Measurements from ENCODE around the gene EPYC.

EPYC gene

DNA sequence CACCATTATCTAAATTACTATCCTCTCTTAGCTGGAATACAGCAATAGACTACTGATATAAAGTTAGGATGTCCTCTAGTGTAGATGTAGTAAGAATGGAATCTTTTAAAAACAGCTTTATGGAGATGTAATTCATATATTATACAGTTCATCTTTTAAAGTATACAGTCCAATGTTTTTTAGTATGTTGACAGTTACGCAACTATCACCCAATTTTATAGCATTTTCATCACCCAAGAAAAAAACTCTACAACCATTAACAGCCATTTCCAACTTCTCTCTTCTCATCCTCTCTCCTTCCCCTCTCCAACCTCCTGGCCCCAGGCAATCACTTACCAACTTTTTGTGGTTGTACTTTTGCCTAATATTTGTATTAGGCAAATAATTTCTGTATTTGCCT lies 22.6 kb downstream of the EPYC start:
- DNase-seq, result no peak
- ATAC-seq (replicated peaks), result no peak
- peaks cover 12 to 15% of the 10 kb centered on the region in 2 donors for H3K27me3 Mint-ChIP-seq

DNA sequence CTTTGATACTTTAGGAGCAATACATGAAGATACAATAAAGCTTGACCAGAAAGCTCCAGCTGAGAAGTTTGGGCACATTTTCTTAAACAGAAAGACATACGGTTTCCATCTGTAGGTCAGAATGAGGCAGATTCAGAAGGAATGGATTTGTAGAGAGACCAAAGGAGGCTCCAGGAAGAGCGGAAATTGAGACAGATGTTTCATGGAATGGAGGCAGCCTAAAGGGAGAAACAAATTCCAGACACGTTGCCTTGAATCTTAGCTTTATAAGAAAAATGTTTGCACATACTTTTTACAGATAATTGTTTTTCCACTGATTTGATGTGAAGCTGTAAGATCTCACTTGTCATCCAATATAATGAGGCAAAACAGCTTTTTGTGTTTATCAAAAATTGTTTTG lies 24.8 kb downstream of the EPYC start:
- ATAC-seq (replicated peaks) (no peak), DNase-seq (no peak)
- Mint-ChIP-seq H3K4me3 (no peak overlapping the region), H3K36me3 (ENCODE audit: insufficient read depth) (no peaks in the 10 kb centered on the region), H3K4me1 (ENCODE audit: low read depth in 2 of 2) (no peaks in the 10 kb centered on the region), H3K27me3 (peaks cover 12 to 15% of the 10 kb centered on the region in 2 donors), H3K9me3 (no peaks in the 10 kb centered on the region), H3K27ac (no peak overlapping the region)

More for the DNA sequence above, 22.6 kb downstream of the EPYC start:
- Mint-ChIP-seq H3K4me1 (ENCODE audit: low read depth in 2 of 2) (no peaks in the 10 kb centered on the region), H3K9me3 (no peaks in the 10 kb centered on the region), H3K4me3 (no peak overlapping the region), H3K27ac (no peak overlapping the region), H3K36me3 (ENCODE audit: insufficient read depth) (no peaks in the 10 kb centered on the region)

DNA sequence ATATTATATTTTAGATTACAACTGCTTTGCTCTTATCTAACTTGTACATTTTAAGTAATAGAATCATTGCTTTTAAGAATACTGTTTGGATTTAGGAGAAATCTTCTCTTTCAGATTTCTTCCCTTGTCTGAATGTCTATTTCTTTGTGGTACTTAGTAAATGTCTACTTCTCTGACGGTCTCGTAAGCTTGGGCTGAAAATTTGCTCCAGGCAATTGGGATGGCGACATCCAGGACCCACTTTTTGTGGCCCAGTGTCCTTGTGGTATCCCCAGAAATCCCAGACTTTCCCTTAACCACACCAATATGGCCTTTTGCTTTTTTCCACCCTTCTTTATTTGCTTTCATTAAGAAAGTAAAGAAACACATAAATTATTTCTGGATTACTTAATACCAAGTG lies 25.8 kb downstream of the EPYC start:
- ATAC-seq (replicated peaks) (no peak), DNase-seq (no peak)
- H3K36me3 Mint-ChIP-seq (ENCODE audit: insufficient read depth), result no peaks in the 10 kb centered on the region
- H3K27me3 Mint-ChIP-seq, result peaks cover 5% of the 10 kb centered on the region in 2 donors
- H3K4me1 Mint-ChIP-seq (ENCODE audit: low read depth in 2 of 2), result no peaks in the 10 kb centered on the region
- H3K4me3 Mint-ChIP-seq, result no peak overlapping the region
- no peak overlapping the region for H3K27ac Mint-ChIP-seq
- H3K9me3 Mint-ChIP-seq, result no peaks in the 10 kb centered on the region

DNA sequence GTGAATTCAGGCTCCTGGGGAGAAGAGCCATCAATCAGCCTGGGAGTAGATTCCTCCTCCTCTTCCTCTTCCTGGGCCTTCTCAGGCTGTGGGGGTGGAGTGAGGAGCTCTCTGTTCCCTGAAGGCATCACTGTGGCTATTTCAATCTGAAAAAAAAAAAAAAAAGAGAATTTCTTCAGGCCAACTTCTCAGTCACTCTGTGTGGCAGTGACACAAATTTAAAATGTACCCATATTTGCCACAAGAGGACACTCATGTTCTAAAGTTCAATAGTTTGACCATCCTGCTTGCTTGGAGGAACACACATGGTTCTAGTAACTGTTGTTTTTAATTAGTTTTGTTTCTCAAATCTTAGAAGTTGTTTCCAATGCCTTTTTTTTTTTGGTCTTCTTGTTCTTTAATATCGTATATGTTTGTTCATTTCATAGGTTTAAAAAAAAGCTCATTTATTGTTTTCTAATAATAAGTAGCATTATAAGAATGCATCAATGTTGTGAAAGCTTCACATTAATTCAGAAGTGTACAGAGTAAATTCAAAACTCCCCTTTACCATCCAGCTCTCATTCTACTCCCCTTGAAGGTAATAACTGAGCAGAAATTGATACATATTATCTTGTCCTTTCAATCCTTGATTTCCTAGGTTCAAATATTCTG lies 26.5 kb downstream of the EPYC start:
- Mint-ChIP-seq H3K9me3 (no peaks in the 10 kb centered on the region), H3K36me3 (ENCODE audit: insufficient read depth) (no peaks in the 10 kb centered on the region), H3K4me3 (no peak overlapping the region), H3K27ac (no peak overlapping the region), H3K4me1 (ENCODE audit: low read depth in 2 of 2) (no peaks in the 10 kb centered on the region), H3K27me3 (no peaks in the 10 kb centered on the region)
- DNase-seq, result no peak
- no peak for ATAC-seq (replicated peaks)

DNA sequence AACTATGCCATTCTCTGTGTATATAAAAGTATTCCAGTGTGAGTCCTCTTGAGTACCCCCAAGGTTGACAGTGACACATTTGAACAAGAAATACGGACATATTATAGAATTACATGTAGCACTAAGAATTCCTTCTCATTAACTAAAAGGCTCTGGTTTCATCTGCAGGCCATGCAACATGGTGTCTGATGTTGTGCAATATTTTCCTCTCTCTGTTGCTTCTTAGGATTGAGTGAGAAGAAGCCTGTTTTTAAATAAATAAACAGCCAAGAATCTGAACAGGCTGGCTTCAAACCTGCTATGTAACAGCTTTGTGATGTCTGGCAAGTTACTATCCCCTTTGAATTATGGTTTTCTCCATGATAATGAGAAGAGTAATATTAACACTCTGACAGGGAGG lies 27.5 kb downstream of the EPYC start:
- H3K36me3 Mint-ChIP-seq (ENCODE audit: insufficient read depth), result no peaks in the 10 kb centered on the region
- ATAC-seq (replicated peaks) (no peak), DNase-seq (no peak)
- H3K27ac Mint-ChIP-seq, result no peak overlapping the region
- no peaks in the 10 kb centered on the region for H3K4me1 Mint-ChIP-seq (ENCODE audit: low read depth in 2 of 2)
- no peaks in the 10 kb centered on the region for H3K9me3 Mint-ChIP-seq
- H3K27me3 Mint-ChIP-seq, result no peaks in the 10 kb centered on the region
- H3K4me3 Mint-ChIP-seq, result no peak overlapping the region

DNA sequence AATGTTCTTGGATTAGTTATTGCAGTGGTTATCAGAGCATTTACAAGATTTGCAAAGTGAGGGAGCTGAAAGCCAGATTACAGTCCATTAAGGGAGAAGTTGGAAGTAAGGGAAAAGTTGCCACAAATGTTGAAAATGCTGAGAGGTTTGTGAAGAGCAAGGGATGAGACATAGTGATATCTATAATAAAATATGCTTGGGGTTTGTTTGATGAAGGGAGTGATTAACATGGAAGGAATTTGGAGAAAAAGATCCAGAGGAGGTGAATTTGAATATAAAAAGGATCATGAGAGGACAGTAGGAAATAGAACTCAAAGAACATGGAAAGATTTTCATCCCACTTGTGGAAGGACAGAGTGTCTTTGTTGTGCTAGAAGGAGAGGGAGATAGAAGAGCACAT lies 30.5 kb downstream of the EPYC start:
- no peak for ATAC-seq (replicated peaks)

DNA sequence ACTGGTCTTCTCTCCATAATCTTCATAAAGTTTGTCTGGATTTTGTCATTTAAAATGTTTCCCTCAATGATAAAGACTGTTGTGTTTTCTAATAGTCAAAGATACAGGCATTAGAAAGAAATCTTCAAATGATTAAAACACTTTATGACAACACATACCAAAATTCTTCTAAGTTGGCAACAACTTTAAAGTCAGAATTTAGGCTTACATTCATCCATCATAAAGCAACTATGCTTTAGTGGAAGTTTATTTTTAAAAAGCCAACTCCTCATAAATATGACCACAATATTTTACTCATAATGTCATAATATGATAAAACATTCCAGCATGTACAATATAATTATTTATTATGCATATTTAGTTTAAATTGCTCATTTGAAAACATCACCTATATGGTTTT lies 32.5 kb downstream of the EPYC start:
- H3K4me1 Mint-ChIP-seq (ENCODE audit: low read depth in 2 of 2), result no peaks in the 10 kb centered on the region
- no peak overlapping the region for H3K4me3 Mint-ChIP-seq
- no peaks in the 10 kb centered on the region for H3K9me3 Mint-ChIP-seq
- no peak overlapping the region for H3K27ac Mint-ChIP-seq
- no peak for ATAC-seq (replicated peaks)
- no peak for DNase-seq
- peaks cover 0 to 5% of the 10 kb centered on the region in 2 donors for H3K27me3 Mint-ChIP-seq
- no peaks in the 10 kb centered on the region for H3K36me3 Mint-ChIP-seq (ENCODE audit: insufficient read depth)

More for the DNA sequence above, 30.5 kb downstream of the EPYC start:
- Mint-ChIP-seq H3K4me1 (ENCODE audit: low read depth in 2 of 2) (no peaks in the 10 kb centered on the region), H3K4me3 (no peak overlapping the region), H3K27ac (no peak overlapping the region), H3K36me3 (ENCODE audit: insufficient read depth) (no peaks in the 10 kb centered on the region), H3K9me3 (no peaks in the 10 kb centered on the region), H3K27me3 (no peaks in the 10 kb centered on the region)
- DNase-seq, result no peak

DNA sequence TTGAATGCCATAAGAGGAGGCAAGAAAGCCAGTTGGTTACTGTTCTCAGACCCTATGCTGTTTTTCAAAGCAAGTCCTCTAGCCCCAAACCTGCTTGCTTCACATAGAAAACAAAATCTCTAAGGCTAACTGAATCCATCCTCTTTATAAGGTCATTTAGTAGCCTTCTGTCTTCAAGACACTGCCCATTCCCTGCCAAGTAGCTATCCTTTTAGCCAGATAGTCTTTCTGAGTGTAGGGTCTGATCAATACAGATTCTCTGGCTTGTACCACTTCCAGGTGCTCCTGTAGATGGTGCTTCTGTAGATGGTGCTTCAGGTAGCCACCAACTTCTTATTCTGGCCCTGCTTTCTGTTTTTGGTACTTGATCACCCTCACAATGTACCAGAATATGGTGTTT lies 33.9 kb downstream of the EPYC start:
- no peak for ATAC-seq (replicated peaks)
- no peak for DNase-seq
- Mint-ChIP-seq H3K4me1 (ENCODE audit: low read depth in 2 of 2) (no peaks in the 10 kb centered on the region), H3K27ac (no peak overlapping the region), H3K36me3 (ENCODE audit: insufficient read depth) (no peaks in the 10 kb centered on the region), H3K9me3 (no peaks in the 10 kb centered on the region), H3K27me3 (peaks cover 0 to 5% of the 10 kb centered on the region in 2 donors), H3K4me3 (no peak overlapping the region)

DNA sequence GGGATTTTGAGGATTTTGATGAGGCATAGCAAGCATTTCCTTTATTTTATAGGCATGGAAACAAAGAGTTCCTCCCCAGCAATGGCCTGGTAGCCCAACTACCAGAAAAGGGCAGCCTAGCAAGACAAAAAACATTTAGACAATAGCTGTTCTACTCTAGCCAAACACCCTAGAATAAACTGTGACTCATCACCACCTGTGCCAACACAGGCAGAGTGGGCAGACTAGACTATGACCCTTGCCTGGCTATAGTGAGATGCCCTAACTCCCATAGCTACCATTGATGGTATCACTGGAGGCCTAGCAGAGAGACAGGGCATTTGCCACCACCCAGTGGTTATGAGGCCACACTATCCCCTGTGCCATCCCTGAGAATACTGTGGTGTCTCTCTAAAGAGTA lies 34.3 kb downstream of the EPYC start:
- ATAC-seq (replicated peaks), result no peak
- Mint-ChIP-seq H3K9me3 (no peaks in the 10 kb centered on the region), H3K36me3 (ENCODE audit: insufficient read depth) (no peaks in the 10 kb centered on the region), H3K4me3 (no peak overlapping the region), H3K27me3 (peaks cover 0 to 5% of the 10 kb centered on the region in 2 donors), H3K27ac (no peak overlapping the region), H3K4me1 (ENCODE audit: low read depth in 2 of 2) (no peaks in the 10 kb centered on the region)
- no peak for DNase-seq

DNA sequence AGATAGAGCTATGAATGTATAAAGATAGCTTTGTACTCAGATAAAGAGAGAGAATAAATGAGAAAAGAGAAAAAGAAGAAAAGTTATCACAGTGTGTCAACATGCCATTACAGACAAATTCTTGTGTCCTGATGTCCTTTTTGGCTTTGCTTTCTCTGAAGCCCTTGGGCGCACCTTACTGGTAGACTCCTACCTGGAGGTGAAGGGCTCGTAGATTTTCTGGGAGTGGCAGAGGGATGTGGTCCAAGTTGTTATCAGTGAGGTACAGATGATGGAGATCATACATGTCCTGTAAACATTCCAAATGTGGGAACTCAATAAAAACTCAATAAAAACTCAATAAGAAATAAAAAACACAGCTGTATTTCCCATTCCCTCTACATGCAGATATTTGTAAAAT lies 34.9 kb downstream of the EPYC start:
- H3K4me3 Mint-ChIP-seq, result no peak overlapping the region
- ATAC-seq (replicated peaks) (no peak), DNase-seq (no peak)
- H3K36me3 Mint-ChIP-seq (ENCODE audit: insufficient read depth), result no peaks in the 10 kb centered on the region
- H3K27ac Mint-ChIP-seq, result no peak overlapping the region
- H3K4me1 Mint-ChIP-seq (ENCODE audit: low read depth in 2 of 2), result no peaks in the 10 kb centered on the region
- H3K27me3 Mint-ChIP-seq, result peaks cover 0 to 5% of the 10 kb centered on the region in 2 donors
- H3K9me3 Mint-ChIP-seq, result no peaks in the 10 kb centered on the region

DNA sequence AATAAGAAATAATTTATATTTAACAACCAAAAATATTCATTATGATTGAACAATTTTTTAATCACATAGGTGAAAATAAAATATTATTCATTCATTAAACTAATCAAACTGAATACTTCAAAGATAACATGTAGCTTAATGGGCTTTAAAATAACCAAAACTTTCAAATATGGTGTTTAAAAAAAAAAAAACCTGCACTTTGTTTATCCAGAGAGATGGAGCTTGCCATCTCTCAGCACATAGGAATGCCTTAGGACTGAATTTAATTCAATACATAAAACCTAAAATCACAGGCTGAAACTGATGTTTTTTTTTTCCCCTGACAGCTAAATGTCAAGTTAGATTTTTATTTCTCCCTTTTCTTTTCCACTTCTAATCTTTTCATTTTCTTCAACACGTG lies 35.4 kb downstream of the EPYC start:
- no peak overlapping the region for H3K27ac Mint-ChIP-seq
- no peaks in the 10 kb centered on the region for H3K36me3 Mint-ChIP-seq (ENCODE audit: insufficient read depth)
- H3K4me1 Mint-ChIP-seq (ENCODE audit: low read depth in 2 of 2), result no peaks in the 10 kb centered on the region
- ATAC-seq (replicated peaks) (no peak), DNase-seq (no peak)
- H3K27me3 Mint-ChIP-seq, result peaks cover 0 to 5% of the 10 kb centered on the region in 2 donors
- H3K9me3 Mint-ChIP-seq, result no peaks in the 10 kb centered on the region
- H3K4me3 Mint-ChIP-seq, result no peak overlapping the region

DNA sequence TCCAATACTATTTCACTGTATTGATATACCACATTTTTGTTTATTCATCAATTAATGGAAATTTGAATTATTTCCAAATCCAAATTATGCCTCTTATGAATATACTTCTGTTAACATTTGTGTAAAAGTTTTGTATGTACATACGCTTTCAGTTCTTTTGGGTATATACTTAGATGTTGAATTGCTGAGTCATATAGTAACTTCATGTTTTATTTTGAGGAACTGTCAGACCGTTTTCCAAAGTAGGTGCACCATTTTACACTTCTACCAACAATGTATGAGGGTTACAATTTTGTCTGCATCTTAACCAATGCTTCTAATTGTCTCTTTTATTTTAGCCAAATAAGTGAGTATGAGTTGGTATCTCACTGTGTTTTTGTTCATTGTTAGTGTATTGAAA lies 39.6 kb downstream of the EPYC start:
- no peaks in the 10 kb centered on the region for H3K4me1 Mint-ChIP-seq (ENCODE audit: low read depth in 2 of 2)
- H3K4me3 Mint-ChIP-seq, result no peak overlapping the region
- peaks cover 0 to 5% of the 10 kb centered on the region in 2 donors for H3K27me3 Mint-ChIP-seq
- no peaks in the 10 kb centered on the region for H3K9me3 Mint-ChIP-seq
- ATAC-seq (replicated peaks), result no peak
- no peak overlapping the region for H3K27ac Mint-ChIP-seq
- H3K36me3 Mint-ChIP-seq (ENCODE audit: insufficient read depth), result no peaks in the 10 kb centered on the region
- no peak for DNase-seq

DNA sequence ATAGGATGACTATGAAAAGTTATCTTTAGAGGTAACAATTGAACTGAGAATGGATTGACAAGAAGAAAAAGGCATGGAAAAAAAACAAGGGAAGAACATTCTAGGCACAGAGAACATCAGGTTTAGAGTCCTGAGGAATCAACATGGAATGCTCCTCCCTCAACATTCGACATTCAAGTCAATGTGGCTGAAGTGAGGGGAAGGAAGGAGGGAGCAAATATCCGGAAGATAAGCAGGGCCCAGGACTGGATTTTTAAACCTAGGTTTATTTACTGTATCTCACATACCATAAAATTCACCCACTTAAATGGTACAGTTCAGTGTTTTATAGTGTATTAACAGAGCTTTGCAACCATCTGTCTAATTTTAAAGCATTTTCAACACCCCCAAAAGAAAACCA lies 40.2 kb downstream of the EPYC start:
- no peak overlapping the region for H3K27ac Mint-ChIP-seq
- no peak overlapping the region for H3K4me3 Mint-ChIP-seq
- no peak for ATAC-seq (replicated peaks)

DNA sequence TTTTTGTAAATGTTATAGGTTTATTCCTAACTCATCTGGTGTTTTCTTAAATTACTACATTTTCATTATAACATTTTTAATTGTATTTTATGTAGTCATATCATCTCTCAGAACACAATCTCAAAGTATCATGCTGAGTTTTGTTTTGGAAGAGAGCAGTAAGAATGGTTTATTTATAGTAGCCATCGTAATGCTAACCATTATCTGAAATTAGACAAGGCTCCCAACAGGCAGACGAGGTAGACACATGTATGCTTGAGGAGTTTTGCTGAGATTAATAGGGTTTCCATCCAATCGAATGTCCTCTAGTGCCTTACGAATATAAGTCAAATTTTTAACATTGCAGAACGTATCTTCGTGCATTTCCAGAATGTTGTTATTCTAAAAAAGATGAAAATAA lies 40.8 kb downstream of the EPYC start:
- ATAC-seq (replicated peaks), result no peak
- no peak overlapping the region for H3K4me3 Mint-ChIP-seq

More for the DNA sequence above, 40.2 kb downstream of the EPYC start:
- no peak for DNase-seq
- H3K36me3 Mint-ChIP-seq (ENCODE audit: insufficient read depth), result no peaks in the 10 kb centered on the region
- peaks cover 0 to 9% of the 10 kb centered on the region in 2 donors for H3K27me3 Mint-ChIP-seq
- H3K9me3 Mint-ChIP-seq, result no peaks in the 10 kb centered on the region
- H3K4me1 Mint-ChIP-seq (ENCODE audit: low read depth in 2 of 2), result no peaks in the 10 kb centered on the region

DNA sequence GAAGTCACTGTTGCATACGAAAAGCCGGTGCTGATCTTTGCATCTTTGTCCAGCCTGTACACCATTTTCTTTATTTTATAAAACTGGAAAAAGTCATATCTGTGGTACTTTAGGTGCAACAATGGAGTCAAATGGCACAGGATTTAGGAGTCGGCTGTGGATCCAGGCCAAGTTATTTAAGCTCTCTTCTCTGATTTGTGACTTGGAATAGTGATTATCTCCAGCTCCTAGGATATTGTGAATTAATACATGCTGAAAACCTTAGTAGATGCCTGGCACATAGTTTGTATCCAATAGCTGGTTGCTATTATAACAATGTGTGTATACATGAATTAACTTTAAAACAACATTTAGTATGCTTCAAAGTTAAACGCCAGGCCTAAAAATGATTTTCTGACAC lies 43.6 kb downstream of the EPYC start:
- Mint-ChIP-seq H3K27ac (no peak overlapping the region), H3K36me3 (ENCODE audit: insufficient read depth) (no peaks in the 10 kb centered on the region), H3K9me3 (no peaks in the 10 kb centered on the region), H3K4me3 (no peak overlapping the region), H3K27me3 (peaks cover 0 to 5% of the 10 kb centered on the region in 2 donors), H3K4me1 (ENCODE audit: low read depth in 2 of 2) (no peaks in the 10 kb centered on the region)
- ATAC-seq (replicated peaks) (no peak), DNase-seq (no peak)

More for the DNA sequence above, 40.8 kb downstream of the EPYC start:
- DNase-seq, result no peak
- H3K9me3 Mint-ChIP-seq, result no peaks in the 10 kb centered on the region
- no peak overlapping the region for H3K27ac Mint-ChIP-seq
- no peaks in the 10 kb centered on the region for H3K36me3 Mint-ChIP-seq (ENCODE audit: insufficient read depth)
- peaks cover 0 to 10% of the 10 kb centered on the region in 2 donors for H3K27me3 Mint-ChIP-seq
- no peaks in the 10 kb centered on the region for H3K4me1 Mint-ChIP-seq (ENCODE audit: low read depth in 2 of 2)
